Measurements from ENCODE around the gene C17orf58.
A peak's percentile ranks its signal among the peaks of the same experiment; 100 is the strongest.
"Not testable (repeated sequence)": the region's sequence is repeated elsewhere in the genome, so short reads cannot be mapped to it uniquely, and the experiment has no call there.

Gene C17orf58

GRCh38 chr17:67996301-67997171, at the start of gene C17orf58:
C17orf58 (minus strand) TSS chr17:67996469; CDS start chr17:67996198, 271 bp downstream.
- peak; percentile 21 for DNase-seq

GRCh38 chr17:68036304-68037147, 40.3 kb upstream of the C17orf58 start:
- peak; percentile 35 for DNase-seq

DNA sequence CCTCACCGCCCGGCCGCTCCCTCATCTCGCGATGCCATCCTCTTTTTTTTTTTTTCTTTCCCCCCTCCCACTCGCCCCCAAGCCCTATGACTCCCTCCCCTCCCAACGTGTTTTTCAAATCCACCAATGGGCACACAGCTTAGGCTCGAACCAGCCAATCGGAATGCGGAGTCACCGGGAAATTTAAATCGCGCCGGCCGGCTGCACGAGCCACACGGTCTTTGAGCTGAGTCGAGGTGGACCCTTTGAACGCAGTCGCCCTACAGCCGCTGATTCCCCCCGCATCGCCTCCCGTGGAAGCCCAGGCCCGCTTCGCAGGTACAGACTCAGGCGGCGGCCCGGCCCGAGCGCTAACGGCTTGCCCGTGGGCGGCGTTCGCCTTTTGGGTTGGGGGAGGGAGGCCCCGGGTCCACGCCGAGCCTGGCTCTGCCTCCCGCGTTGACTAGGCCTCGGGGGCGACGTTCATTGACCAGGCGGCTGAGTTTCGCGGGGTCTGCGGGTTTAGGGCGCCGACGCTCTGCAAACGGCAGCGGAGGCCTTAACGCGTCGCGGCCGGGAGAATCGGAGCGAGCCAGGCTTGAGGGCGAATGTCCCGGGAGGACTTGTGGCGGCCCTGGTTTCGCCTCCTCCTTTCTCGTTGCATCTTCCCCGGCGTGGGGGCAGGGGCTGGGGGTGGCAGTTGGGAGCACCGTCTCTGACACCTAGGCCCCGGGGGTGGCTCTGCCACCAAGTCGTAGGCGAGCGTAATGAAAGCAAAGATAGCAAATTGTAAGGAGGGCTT, 39.4 kb upstream of the C17orf58 start, which contains the start of gene KPNA2:
KPNA2 (plus strand) TSS at position 213 of the 781 bp plus-strand sequence. CDS start 1,398 bp downstream, outside the sequence.
- DNase-seq: peak; percentile 99

DNA sequence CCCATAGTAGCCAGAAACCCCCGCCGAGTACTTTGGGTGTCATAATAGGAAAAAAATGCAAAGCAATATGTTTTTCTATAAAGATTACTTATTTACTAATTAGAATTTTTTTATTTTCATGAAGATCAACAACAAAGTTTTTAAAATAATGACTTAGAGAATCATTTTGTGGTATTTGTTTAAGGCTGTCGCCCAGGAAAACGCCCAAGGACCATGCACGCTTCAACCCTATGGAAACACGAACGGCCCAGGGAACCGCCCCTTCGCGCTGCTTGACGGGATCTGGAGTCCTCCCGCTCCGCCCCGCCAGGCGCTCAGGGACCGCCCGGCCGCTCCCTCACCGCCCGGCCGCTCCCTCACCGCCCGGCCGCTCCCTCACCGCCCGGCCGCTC, 38.9 kb upstream of the C17orf58 start:
- no peak for DNase-seq

- DNase-seq: no peak
Observed at GRCh38 chr17:68034452-68034776, 38.1 kb upstream of the C17orf58 start.

DNA sequence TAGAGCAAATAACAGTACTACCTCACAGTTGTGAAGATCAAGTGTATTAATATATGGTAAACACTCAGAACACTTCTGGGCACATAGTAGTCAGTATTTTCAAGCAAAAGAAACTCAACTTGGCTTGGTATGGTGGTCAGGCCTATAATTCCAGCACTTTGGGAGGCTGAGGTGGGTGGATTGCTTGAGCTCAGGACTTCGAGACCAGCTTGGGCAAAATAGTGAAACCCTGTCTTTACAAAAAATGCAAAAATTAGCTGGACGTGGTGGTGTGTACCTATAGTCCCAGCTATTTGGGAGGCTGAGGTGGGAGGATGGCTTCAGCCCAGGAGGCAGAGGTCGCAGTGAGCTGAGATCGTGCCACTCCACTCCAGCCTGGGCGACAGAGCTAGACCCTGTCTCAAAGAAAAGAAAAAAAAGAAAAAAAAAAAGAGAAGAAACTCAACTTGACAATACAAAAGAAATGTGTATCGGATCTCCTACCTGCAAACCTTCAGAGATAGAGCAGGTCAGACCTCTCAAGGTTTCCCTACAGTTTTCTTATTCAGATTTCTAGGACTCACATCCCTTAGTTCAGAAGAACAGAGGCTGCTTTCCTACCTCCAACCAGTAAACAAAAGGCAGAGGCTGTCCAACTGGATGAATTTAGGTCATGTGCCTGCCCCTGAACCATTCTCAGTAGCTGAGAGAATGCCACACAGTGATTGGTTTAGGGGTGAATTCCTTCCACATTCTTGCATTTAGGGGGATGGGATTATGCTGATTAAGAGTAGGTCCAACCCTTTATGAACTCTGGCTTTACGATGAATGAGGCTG, 37.6 kb upstream of the C17orf58 start:
- DNase-seq: peak; percentile 77

- DNase-seq: no peak
Observed at GRCh38 chr17:68029512-68030215, 33.4 kb upstream of the C17orf58 start.

DNA sequence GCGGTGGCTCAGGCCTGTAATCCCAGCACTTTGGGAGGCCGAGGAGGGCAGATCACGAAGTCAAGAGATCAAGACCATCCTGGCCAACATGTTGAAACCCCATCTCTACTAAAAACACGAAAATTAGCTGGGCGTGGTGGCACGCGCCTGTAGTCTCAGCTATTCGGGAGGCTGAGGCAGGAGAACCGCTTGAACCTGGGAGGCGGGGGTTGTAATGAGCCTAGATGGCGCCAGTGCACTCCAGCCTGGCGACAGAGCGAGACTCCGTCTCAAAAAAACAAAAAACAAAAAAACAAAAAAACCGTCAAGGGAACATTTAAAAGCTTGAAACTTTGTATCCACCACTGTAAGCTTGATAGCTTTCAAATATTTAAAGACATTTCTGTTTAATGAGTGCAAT, 26.3 kb upstream of the C17orf58 start:
- not testable (repeated sequence) for DNase-seq

DNA sequence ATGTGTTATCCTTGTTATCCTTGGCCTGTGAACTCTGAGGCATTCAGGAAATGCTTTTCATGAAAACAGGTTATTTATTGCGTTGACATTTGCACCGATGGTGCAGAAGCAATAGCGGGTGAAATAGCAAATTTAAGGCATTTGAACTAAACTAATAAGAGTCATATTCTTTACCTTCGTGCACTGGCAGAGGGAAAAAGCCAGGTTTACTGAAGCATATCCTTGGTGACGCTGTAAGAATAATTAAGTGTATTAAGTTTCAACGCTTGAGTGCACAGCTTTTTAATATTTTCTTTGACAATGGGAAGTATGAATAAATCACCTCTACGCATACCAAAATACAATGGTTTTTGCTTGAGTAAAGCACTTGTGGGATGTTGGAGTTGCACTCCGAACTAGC, 25.7 kb upstream of the C17orf58 start:
- no peak for DNase-seq

- DNase-seq: not testable (repeated sequence)
Observed at GRCh38 chr17:68020791-68021190, 24.5 kb upstream of the C17orf58 start.

GRCh38 chr17:68020409-68020756, 24.1 kb upstream of the C17orf58 start:
- DNase-seq: no peak

DNA sequence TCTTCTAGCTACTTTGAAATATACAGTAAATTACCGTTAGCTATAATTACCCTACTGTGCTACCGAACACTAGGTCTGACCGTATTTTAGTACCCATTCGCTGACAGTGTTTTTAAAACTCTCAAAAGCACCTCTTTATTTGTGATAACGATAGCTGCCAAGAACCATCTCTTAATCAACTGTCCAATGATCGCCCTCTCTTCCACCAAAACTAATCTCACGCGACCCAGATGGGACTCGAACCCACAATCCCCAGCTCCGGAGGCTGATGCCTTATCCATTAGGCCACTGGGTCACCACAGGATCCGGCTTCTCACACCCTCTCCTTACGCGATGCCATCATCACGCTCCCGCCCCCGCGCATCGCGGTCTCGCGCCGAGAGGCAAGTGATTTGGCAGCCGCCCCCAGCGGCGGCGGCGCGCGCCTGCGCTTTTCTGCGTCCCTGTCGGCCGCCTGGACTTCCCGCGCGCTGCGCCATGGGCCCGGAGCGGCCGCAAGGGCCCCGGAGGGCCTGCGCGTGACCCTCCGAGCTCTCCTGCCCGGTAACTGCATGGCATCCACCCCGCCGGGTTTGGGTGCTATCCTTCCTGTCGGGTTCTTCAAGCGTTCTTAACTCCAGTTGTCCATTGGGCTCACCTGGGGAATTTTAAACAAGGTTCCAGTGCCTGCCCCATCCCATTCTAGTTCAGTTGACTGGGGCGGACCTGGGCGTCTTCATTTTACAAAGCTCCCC, 23.6 kb upstream of the C17orf58 start:
- DNase-seq: peak; percentile 95

DNA sequence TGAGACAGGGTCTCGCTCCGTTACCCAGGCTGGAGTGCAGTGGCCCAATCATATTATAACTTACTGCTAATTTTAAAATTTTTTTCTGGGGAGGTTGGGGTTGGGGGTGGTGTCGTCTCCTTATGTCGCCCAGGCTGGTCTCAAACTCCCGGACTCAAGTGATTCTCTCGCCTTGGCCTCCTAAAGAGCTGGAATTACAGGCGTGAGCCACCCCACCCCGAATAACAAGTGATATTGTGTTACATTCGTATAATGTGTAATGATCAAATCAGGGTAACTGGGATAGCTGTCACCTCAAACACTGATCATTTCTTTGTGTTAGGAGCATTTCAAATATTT, 23.0 kb upstream of the C17orf58 start:
- no peak for DNase-seq

GRCh38 chr17:68018493-68018892, 22.2 kb upstream of the C17orf58 start:
- DNase-seq: not testable (repeated sequence)

DNA sequence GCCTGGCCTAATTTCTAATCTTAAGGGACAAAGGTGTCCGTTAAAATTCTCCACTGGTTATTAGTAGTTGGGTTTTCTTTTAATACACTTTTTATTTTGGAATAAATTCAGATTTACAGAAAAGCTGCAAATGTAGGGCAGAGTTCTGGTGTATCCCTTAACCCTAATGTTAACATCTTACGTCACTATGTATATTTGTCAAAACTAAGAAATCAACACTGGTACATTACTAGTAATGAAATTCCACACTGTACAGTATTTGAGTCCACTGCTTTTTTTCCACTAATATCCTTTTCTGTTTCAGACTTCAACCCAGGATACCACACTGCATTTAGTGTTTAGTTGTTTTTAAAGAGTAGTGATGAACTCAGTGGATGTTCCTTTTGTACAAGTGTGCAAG, 20.6 kb upstream of the C17orf58 start:
- DNase-seq: no peak

GRCh38 chr17:68015081-68015723, 18.9 kb upstream of the C17orf58 start:
- DNase-seq: no peak

GRCh38 chr17:68013385-68013784, 17.1 kb upstream of the C17orf58 start:
- DNase-seq: no peak

- no peak for DNase-seq
Observed at GRCh38 chr17:68011199-68011665, 15.0 kb upstream of the C17orf58 start.

DNA sequence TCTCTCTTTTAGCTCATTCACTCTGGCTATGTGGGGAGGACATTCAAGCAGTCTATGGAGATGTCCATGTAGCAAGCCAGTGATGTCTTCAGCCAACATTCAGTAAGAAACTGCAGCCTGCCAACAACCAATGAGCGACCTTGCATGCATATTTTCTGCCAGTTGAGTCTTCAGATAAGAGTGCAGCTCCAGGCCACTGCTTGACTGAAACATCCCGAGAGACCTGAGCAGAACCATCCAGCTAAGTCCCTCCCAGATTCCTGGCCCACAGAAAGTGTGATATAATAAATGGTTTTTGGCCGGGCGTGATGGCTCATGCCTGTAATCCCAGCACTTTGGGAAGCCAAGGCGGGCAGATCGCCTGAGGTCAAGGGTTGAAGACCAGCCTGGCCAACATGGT, 10.5 kb upstream of the C17orf58 start:
- no peak for DNase-seq

- no peak for DNase-seq
Observed at GRCh38 chr17:68004201-68004600, 7.9 kb upstream of the C17orf58 start.

Data from fibroblast of upper back skin (primary cell).